ENCODE measurements around the gene ACOT7. TPM values are rescaled to one million over a fixed set of nuclear protein-coding genes. Genes with fewer than 3 reads are reported as not detected.

The ACOT7 gene
- total and polyA plus RNA-seq, 2 experiments from 2014 or later = 20.3 to 39.9 TPM

DNA sequence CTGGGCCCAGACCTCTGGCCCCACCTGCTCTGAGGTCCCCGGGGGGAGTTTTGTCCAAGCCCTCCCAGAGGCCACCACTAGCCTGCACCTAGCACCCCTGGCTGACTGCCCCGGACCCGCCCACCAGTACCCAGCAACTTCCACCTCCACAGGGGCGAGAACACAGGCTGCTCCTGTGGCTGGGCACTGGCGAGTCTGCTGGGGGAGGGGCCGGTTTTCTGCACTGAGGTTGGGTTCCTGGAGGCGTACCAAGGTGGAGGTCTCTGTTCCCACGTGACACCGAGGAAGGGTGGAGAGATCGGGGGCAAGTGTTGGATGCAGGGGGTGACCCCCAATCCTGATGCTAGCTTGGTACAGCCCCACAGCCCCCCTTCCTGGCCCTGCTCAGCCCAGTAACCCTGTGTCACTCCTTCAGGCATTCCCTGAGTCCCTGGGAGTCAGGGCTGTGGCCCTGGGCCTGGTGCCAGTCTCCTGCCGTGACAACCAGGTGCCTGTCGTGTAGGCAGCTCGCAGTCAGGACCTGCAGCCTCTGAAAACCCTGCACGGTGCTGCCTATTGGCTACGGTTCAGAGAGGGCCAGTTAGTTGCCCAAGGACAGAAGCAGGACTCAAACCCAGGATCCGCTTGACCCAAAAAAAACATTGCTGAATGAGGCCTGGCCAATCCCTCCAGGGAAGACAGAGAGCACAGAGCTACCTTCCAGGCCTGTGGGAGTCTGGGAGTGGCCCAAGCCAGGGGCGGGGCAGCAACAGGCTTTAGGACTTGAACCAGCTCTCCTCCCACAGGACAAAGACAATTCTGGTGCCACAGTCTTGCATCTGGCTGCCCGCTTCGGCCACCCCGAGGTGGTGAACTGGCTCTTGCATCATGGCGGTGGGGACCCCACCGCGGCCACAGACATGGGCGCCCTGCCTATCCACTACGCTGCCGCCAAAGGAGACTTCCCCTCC, 34.1 kb upstream of the ACOT7 start:
- no peak overlapping the region for H2AFZ ChIP-seq
- H4K20me1 ChIP-seq (ENCODE audit: insufficient read depth, poor library complexity, severe bottlenecking) = no peaks in the 10 kb centered on the region
- 90% methylated on average over 25 of the region's 26 CpGs for WGBS (ENCODE audit: low lambda C conversion rate, missing lambda C conversion rate)

DNA sequence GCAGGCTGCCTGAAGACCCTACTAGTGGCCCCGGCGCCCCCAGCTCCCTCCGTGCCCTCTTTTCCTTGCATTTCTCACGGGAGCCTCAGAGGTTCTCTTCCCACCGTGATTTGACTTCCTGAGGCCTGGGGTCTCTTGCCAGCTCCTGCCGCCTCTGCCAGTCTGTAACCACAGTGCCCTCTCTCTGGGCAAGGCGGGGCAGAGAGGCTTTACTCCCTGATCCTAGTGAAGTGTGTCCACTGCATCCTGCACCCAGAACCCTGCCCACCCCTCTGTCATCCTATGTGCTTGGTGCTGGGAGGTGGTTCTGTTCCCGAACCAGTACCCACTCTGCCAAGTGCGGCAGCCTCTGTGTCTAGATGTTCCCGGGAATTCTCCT, 33.4 kb upstream of the ACOT7 start:
- 86% methylated on average over 8 of the region's 10 CpGs for WGBS (ENCODE audit: low lambda C conversion rate, missing lambda C conversion rate)
- no peaks in the 10 kb centered on the region for H3K9me3 ChIP-seq (ENCODE audit: low read depth)
- no peak for TF ChIP-seq EZH2 (IDR thresholded peaks at IDR 0.05; ENCODE audit: borderline replicate concordance)
- TF ChIP-seq, protein P1, sequence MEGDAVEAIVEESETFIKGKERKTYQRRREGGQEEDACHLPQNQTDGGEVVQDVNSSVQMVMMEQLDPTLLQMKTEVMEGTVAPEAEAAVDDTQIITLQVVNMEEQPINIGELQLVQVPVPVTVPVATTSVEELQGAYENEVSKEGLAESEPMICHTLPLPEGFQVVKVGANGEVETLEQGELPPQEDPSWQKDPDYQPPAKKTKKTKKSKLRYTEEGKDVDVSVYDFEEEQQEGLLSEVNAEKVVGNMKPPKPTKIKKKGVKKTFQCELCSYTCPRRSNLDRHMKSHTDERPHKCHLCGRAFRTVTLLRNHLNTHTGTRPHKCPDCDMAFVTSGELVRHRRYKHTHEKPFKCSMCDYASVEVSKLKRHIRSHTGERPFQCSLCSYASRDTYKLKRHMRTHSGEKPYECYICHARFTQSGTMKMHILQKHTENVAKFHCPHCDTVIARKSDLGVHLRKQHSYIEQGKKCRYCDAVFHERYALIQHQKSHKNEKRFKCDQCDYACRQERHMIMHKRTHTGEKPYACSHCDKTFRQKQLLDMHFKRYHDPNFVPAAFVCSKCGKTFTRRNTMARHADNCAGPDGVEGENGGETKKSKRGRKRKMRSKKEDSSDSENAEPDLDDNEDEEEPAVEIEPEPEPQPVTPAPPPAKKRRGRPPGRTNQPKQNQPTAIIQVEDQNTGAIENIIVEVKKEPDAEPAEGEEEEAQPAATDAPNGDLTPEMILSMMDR (IDR thresholded peaks at IDR 0.05; ENCODE audit: poor library complexity) = no peak
- TF ChIP-seq EZH2phosphoT487 (IDR thresholded peaks at IDR 0.05; ENCODE audit: low read depth, severe bottlenecking, unreplicated experiment) = no peak
- no peak overlapping the region for H3K4me3 ChIP-seq
- H3K9me2 ChIP-seq (replicated peaks; ENCODE audit: insufficient read depth) = no peaks in the 10 kb centered on the region
- H4K20me1 ChIP-seq (ENCODE audit: insufficient read depth, poor library complexity, severe bottlenecking) = no peaks in the 10 kb centered on the region
- peaks cover 54% of the 10 kb centered on the region for H3K27me3 ChIP-seq
- H3K27ac ChIP-seq = no peak overlapping the region
- H2AFZ ChIP-seq = no peak overlapping the region
- H3K4me2 ChIP-seq = no peak overlapping the region
- no peaks in the 10 kb centered on the region for H3K79me2 ChIP-seq
- H3K36me3 ChIP-seq (replicated peaks; ENCODE audit: insufficient read depth, low read depth) = no peaks in the 10 kb centered on the region
- H3K4me1 ChIP-seq (ENCODE audit: insufficient read depth) = peaks cover 5% of the 10 kb centered on the region
- DNase-seq (ENCODE audit: low spot score) = no peak

More for the DNA sequence above, 34.1 kb upstream of the ACOT7 start:
- H3K9me2 ChIP-seq (replicated peaks; ENCODE audit: insufficient read depth) = no peaks in the 10 kb centered on the region
- H3K9me3 ChIP-seq (ENCODE audit: low read depth) = no peaks in the 10 kb centered on the region
- TF ChIP-seq EZH2 (IDR thresholded peaks at IDR 0.05; ENCODE audit: borderline replicate concordance) = no peak
- TF ChIP-seq, protein P1 (IDR thresholded peaks at IDR 0.05; ENCODE audit: poor library complexity) = no peak
- no peak for TF ChIP-seq EZH2phosphoT487 (IDR thresholded peaks at IDR 0.05; ENCODE audit: low read depth, severe bottlenecking, unreplicated experiment)
- H3K4me2 ChIP-seq = no peak overlapping the region
- no peak overlapping the region for H3K27ac ChIP-seq
- H3K79me2 ChIP-seq = no peaks in the 10 kb centered on the region
- H3K4me3 ChIP-seq = no peak overlapping the region
- no peak for DNase-seq (ENCODE audit: low spot score)
- H3K4me1 ChIP-seq (ENCODE audit: insufficient read depth) = peaks cover 5% of the 10 kb centered on the region
- peaks cover 46% of the 10 kb centered on the region for H3K27me3 ChIP-seq
- H3K36me3 ChIP-seq (replicated peaks; ENCODE audit: insufficient read depth, low read depth) = no peaks in the 10 kb centered on the region

DNA sequence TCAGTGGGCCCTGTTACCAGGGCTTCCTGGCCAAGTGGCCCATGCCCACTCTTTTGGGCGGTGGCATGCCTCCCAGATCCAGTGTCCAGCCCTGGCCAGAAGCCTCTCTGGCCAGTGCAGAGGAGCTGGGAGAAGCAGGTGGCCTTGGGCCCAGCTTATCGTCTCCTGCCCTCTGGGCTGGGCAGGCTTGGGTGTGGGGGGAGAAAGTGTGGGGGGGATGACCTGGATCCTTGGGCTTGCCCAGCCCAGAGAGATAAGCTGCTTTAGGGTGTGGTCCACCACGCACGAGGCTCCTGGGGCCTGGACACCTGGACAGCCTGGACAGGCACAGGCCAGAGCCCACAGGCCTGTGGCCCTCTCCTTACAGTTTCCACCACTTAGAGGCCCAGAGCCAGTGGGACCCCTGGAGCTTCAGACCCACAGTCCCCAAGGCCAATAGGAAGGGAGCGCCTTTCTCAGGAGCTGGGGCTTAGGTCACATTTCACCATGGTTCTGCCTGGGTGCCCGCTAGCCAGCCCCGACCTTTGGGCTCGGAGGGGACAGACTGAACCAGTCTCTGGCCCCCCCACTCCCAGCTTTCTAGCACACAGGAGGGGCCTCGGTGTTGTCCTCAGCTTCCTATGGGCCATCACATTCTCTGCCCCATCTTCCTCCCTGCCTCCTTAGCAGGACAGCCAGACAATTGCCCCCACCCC, 32.9 kb upstream of the ACOT7 start:
- Histone ChIP-seq H3K27ac (no peak overlapping the region), H3K79me2 (no peaks in the 10 kb centered on the region), H3K9me3 (ENCODE audit: low read depth) (no peaks in the 10 kb centered on the region), H3K4me2 (no peak overlapping the region), H3K4me3 (no peak overlapping the region), H3K36me3 (replicated peaks; ENCODE audit: insufficient read depth, low read depth) (no peaks in the 10 kb centered on the region), H3K4me1 (ENCODE audit: insufficient read depth) (peaks cover 5% of the 10 kb centered on the region), H4K20me1 (ENCODE audit: insufficient read depth, poor library complexity, severe bottlenecking) (no peaks in the 10 kb centered on the region), H3K9me2 (replicated peaks; ENCODE audit: insufficient read depth) (no peaks in the 10 kb centered on the region), H3K27me3 (peaks cover 59% of the 10 kb centered on the region), H2AFZ (no peak overlapping the region)
- TF ChIP-seq EZH2 (IDR thresholded peaks at IDR 0.05; ENCODE audit: borderline replicate concordance) = no peak
- TF ChIP-seq EZH2phosphoT487 (IDR thresholded peaks at IDR 0.05; ENCODE audit: low read depth, severe bottlenecking, unreplicated experiment) = no peak
- TF ChIP-seq, protein P1 (IDR thresholded peaks at IDR 0.05; ENCODE audit: poor library complexity) = no peak
- 79% methylated on average over 9 of the region's 9 CpGs for WGBS (ENCODE audit: low lambda C conversion rate, missing lambda C conversion rate)
- DNase-seq (ENCODE audit: low spot score) = no peak
